Fibroblast of lung (primary cell): ENCODE measurements around the gene PSMC5. TPM values are rescaled to one million over a fixed set of nuclear protein-coding genes. Genes with fewer than 3 reads are reported as not detected.
"Not testable (repeated sequence)": the region's sequence is repeated elsewhere in the genome, so short reads cannot be mapped to it uniquely, and the experiment has no call there.

ENCODE experiments used
- DNase-seq, 2 donors: peaks; one replicate each; pipeline versions ENCODE4 v3.0.0 to v3.0.0-alpha.2; 2010; ENCODE audit warnings: low read depth in 2 of 2
- H2AFZ ChIP-seq: 2 replicates; pipeline ENCODE4 v1.5.1; 2012; ENCODE audit warnings: low read length, control low read depth, inconsistent platforms
- H3K27ac ChIP-seq: 2 replicates; pipeline ENCODE4 v1.5.1; 2011; ENCODE audit warnings: low read length, control low read depth; ENCODE audit not compliant: insufficient read depth
- H3K27me3 ChIP-seq: 2 replicates; pipeline ENCODE4 v1.5.1; 2011; ENCODE audit warnings: mild to moderate bottlenecking, low read length; ENCODE audit not compliant: control insufficient read depth, insufficient read depth
- H3K36me3 ChIP-seq: 2 replicates; pipeline ENCODE4 v1.5.1; 2011; ENCODE audit warnings: low read length; ENCODE audit not compliant: control insufficient read depth, insufficient read depth
- H3K4me1 ChIP-seq: 2 replicates; pipeline ENCODE4 v1.5.1; 2011; ENCODE audit warnings: low read length; ENCODE audit not compliant: control insufficient read depth, insufficient read depth; ENCODE audit errors: extremely low read depth
- H3K4me2 ChIP-seq: 2 replicates; pipeline ENCODE4 v1.5.1; 2011; ENCODE audit warnings: low read length, control low read depth; ENCODE audit not compliant: insufficient read depth; ENCODE audit errors: extremely low read depth
- H3K4me3 ChIP-seq, 4 experiments: fragments of 200-600 bp in 1 of 4; sonication (generic) in 1 of 4; replicated peaks in 1 of 4; 2 replicates each; pipeline ENCODE4 v1.5.1; 2011 to 2016; ENCODE audit warnings: low read length in 4 of 4, low read depth in 3 of 4, mild to moderate bottlenecking in 3 of 4, control low read depth in 2 of 4, inconsistent platforms in 1 of 4, mixed read lengths in 1 of 4; ENCODE audit not compliant: insufficient read depth in 1 of 4; ENCODE audit errors: control extremely low read depth in 1 of 4
- H3K79me2 ChIP-seq: 2 replicates; pipeline ENCODE4 v1.5.1; 2012; ENCODE audit warnings: mild to moderate bottlenecking, low read length, inconsistent platforms; ENCODE audit not compliant: control insufficient read depth, insufficient read depth
- H3K9ac ChIP-seq: 2 replicates; pipeline ENCODE4 v1.5.1; 2011; ENCODE audit warnings: mild to moderate bottlenecking, low read length, control low read depth; ENCODE audit not compliant: insufficient read depth
- H3K9me3 ChIP-seq: 2 replicates; pipeline ENCODE4 v1.5.1; 2012; ENCODE audit warnings: low read depth, low read length; ENCODE audit not compliant: control insufficient read depth, insufficient read depth
- H4K20me1 ChIP-seq: 2 replicates; pipeline ENCODE4 v1.5.1; 2011; ENCODE audit warnings: low read length; ENCODE audit not compliant: control insufficient read depth, insufficient read depth; ENCODE audit errors: extremely low read depth
- EZH2 ChIP-seq: IDR thresholded peaks from 2 replicates; pipeline ENCODE4 v1.5.1; 2012; ENCODE audit warnings: low read length, control low read depth, mild to moderate bottlenecking; ENCODE audit errors: missing control alignments
- polyA plus RNA-seq, 2 donors: library from polyadenylated mRNA; depleted of rRNA in 1 of 2; stranded (reverse) in 1 of 2; unstranded in 1 of 2; fragments of >200 nt; gene quantifications; 2 replicates each; pipeline ENCODE4 v1.2.1, GENCODE V29; 2011 to 2012; ENCODE audit warnings: missing spikeins in 1 of 2
- total RNA-seq: library from RNA; depleted of rRNA; stranded (reverse); fragments of >200 nt; gene quantifications from 2 replicates; pipeline ENCODE4 v1.2.1, GENCODE V29; 2014
- TF ChIP-seq, protein P1 (sequence below), 2 donors: IDR thresholded peaks in 1 of 2; conservative IDR thresholded peaks in 1 of 2; 1 replicate in 1 of 2; 2 replicates in 1 of 2; pipeline ENCODE4 v1.5.1; 2011 to 2012; ENCODE audit warnings: low read length in 2 of 2, control low read depth in 1 of 2, inconsistent platforms in 1 of 2, low read depth in 1 of 2, mild to moderate bottlenecking in 1 of 2

The PSMC5 gene
- total and polyA plus RNA-seq, 2 donors (not counting 1 experiment from before 2014, with no cell fraction given), result 66.9 to 216 TPM

DNA sequence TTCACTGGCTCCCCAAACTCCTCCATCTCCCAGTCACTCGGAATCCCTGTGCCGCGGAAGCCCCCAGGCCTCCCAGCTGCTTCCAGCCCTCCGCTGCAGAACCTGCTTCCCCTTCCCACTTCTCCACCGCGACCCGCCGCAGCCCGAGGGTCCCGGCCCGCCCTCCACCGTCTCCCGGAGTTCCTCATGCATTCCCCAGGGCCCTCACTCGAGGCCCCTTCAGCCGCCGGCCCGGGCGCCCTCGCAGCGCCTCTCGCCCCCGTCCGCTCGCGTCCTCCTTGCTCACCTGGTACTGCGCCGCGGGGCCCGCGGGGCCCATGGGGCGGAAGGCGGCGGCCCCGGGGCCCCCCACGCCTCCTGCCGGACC, 14.9 kb downstream of the PSMC5 start:
- H3K9me3 ChIP-seq, result no peaks in the 10 kb centered on the region
- peak overlapping the region; percentile 67 for H3K9ac ChIP-seq
- peak overlapping the region; percentile 96 for H3K4me2 ChIP-seq
- peaks cover 20% of the 10 kb centered on the region for H3K4me1 ChIP-seq
- H3K4me3 ChIP-seq, result peak overlapping the region; percentile 53 to 83 (median 76)
- no peaks in the 10 kb centered on the region for H3K27me3 ChIP-seq
- TF ChIP-seq, protein P1, sequence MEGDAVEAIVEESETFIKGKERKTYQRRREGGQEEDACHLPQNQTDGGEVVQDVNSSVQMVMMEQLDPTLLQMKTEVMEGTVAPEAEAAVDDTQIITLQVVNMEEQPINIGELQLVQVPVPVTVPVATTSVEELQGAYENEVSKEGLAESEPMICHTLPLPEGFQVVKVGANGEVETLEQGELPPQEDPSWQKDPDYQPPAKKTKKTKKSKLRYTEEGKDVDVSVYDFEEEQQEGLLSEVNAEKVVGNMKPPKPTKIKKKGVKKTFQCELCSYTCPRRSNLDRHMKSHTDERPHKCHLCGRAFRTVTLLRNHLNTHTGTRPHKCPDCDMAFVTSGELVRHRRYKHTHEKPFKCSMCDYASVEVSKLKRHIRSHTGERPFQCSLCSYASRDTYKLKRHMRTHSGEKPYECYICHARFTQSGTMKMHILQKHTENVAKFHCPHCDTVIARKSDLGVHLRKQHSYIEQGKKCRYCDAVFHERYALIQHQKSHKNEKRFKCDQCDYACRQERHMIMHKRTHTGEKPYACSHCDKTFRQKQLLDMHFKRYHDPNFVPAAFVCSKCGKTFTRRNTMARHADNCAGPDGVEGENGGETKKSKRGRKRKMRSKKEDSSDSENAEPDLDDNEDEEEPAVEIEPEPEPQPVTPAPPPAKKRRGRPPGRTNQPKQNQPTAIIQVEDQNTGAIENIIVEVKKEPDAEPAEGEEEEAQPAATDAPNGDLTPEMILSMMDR (conservative IDR thresholded peaks at IDR 0.05 in 1 of 2, IDR thresholded peaks at IDR 0.05 in 1 of 2; ENCODE audit: low read depth in 1 of 2, low read length in 2 of 2), result no peak
- TF ChIP-seq EZH2, result no peak
- DNase-seq, result peak in 1 of 2 donors; percentile 14
- H3K36me3 ChIP-seq, result no peaks in the 10 kb centered on the region
- H3K27ac ChIP-seq, result peak overlapping the region; percentile 75
- H2AFZ ChIP-seq, result no peak overlapping the region
- peaks cover 45% of the 10 kb centered on the region for H3K79me2 ChIP-seq
- H4K20me1 ChIP-seq, result no peaks in the 10 kb centered on the region

DNA sequence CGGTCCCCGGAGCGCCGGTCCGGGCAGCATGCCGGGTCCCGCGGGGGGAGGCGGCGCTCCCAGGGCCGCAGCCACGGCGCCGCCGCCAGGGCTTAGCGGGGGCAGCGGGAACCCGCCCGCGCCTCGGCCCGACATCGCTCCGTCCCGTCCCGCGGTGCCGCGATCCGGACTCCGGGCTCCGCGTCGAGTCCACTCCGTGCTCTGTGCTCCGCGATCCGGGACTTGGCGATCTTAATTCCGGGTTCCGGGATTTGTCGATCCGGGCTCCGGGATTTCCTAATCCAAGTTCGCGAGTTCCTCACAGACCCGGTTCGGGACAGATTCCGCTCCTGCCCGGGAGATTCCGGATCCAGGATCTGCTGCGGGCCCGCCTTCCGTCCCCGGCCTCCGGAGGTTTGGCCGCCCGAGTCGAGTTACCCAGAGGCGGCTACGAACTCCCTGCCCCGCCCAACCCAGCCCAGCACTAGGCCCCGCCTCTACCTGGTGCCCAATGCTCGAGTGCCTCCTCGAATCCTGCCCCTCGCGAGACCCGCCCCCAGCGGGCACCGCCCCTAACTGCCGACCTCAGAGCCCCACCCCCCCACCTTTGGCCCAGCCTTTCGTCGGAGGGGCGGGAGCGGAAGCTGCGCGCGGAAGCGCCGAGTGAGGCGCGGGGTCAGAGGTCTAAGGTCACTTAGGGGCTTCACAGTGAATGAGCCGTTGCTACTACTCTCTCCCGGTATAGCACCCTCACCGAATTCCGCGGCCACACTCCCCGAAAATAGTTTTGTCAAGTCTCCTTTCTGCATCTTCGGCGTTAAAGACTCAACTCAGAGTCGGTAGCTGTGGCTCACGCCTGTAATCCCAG, 15.5 kb downstream of the PSMC5 start, which contains the start of gene SMARCD2:
Gene SMARCD2, minus strand, starts transcription at position 146 of the 847 bp plus-strand sequence. Its CDS starts 11 bp downstream, at position 135.
- H3K36me3 ChIP-seq, result no peaks in the 10 kb centered on the region
- H3K27ac ChIP-seq, result peak within 1 kb of the TSS; percentile 80
- H3K9me3 ChIP-seq, result no peaks in the 10 kb centered on the region
- peak within 1 kb of the TSS; percentile 11 for H2AFZ ChIP-seq
- H3K4me1 ChIP-seq, result peaks cover 20% of the 10 kb centered on the region
- H4K20me1 ChIP-seq, result no peaks in the 10 kb centered on the region
- no peak for TF ChIP-seq EZH2
- TF ChIP-seq, protein P1 (conservative IDR thresholded peaks at IDR 0.05 in 1 of 2, IDR thresholded peaks at IDR 0.05 in 1 of 2; ENCODE audit: low read depth in 1 of 2, low read length in 2 of 2), result no peak
- peak within 1 kb of the TSS; percentile 67 for H3K9ac ChIP-seq
- no peaks in the 10 kb centered on the region for H3K27me3 ChIP-seq
- DNase-seq, result peak; percentile 100
- H3K4me2 ChIP-seq, result peak within 1 kb of the TSS; percentile 96
- H3K79me2 ChIP-seq, result peaks cover 39% of the 10 kb centered on the region
- H3K4me3 ChIP-seq, result peak within 1 kb of the TSS; percentile 53 to 83 (median 76)

DNA sequence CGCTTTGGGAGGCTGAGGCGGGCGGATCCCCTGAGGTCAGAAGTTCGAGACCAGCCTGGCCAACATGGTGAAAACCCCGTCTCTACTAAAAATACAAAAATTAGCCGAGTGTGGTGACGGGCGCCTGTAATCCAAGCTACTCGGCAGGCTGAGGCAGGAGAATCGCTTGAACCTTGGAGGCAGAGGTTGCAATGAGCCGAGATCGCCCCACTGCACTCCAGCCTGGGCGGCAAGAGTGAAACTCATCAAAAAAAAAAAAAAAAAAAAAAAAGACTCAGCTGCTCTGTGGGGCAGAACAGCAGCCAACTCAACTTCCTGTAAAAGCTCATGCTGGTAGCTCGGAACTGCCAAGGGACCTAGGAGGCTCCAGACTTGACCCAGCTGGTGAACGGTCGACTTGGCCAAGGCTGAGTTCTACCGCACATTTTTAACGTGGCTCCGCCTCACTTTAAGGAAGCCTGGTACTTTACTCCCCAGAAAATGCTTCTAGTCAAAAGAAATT, 16.2 kb downstream of the PSMC5 start:
- H4K20me1 ChIP-seq, H3K36me3 ChIP-seq, H3K27me3 ChIP-seq, H3K9me3 ChIP-seq: not testable (repeated sequence)
- H3K4me2 ChIP-seq, result peak overlapping the region; percentile 49
- H3K4me1 ChIP-seq, result peaks cover 16% of the 10 kb centered on the region
- H3K27ac ChIP-seq, result peak overlapping the region; percentile 80
- peak overlapping the region; percentile 5 for H3K9ac ChIP-seq
- H2AFZ ChIP-seq, result peak overlapping the region; percentile 11
- DNase-seq, result peak; percentile 68 to 95
- peak overlapping the region; percentile 27 to 83 (median 44) for H3K4me3 ChIP-seq
- H3K79me2 ChIP-seq, result peaks cover 32% of the 10 kb centered on the region
